Activated T-cell treated with anti-CD3 and anti-CD28 coated beads for 48 hours (primary cell): ENCODE data around the gene NELFA.

Source experiments
- DNase-seq: peaks from one replicate; pipeline ENCODE4 v3.0.0-alpha.2; 2020; ENCODE audit warnings: low read depth

The NELFA gene

GRCh38 chr4:1964971-1965370, 43.8 kb downstream of the NELFA start:
- no peak for DNase-seq

GRCh38 chr4:1964443-1964842, 44.3 kb downstream of the NELFA start:
- no peak for DNase-seq

DNA sequence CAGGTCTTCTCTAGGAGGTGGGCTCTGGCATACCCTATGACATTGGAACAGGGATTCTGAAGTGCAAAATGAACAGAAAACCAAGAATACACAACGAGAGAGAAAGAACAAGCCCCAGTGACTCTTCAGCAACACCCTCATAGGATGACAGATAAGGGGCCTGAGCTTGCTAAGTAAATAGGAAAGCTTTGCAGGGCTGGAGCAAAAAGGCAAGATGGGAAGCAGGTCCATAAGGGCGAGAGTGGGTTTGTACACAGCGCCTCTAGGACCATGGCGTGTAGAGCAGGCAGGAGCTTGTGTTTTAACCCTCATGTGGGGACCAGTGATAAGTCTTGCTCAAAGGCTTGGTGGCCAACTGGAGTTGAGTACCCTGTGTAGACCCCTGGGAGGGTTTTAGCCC, 45.8 kb downstream of the NELFA start:
- no peak for DNase-seq

DNA sequence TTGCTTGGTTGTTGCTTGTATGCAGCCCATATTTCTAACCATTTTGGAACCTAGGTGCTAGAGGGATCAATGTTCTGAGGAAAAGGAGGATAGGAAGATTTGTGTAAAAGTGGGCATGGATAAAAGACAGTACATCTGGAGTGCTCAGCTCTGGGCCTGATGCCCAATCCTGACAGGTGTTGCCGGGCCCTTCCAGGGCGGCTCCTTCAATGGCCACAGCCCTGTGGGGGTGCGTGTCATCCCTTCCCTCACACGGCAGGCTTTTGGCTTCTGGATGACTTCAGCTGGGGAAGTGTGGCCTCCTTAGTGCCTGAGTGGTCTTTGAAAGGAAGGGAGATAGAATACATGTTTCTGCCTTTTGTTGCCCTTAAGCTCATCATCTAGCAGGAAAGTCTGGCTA, 47.2 kb downstream of the NELFA start:
- DNase-seq = no peak

DNA sequence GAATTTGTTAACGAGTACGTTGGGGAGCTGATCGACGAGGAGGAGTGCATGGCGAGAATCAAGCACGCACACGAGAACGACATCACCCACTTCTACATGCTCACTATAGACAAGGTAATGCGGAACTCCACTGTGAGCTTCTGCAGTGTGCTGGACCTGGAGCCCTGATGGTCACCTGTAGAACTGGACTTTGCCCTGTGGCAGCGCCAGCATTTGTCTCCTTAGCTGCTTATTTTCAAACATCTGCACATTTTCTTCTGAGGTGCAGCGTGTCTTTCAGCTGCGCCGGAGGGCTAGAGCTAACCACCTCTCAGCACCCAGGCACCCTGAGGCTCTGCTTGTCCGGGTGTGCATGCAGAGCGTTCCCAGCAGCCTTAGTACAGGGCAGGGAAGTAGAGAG, 47.7 kb downstream of the NELFA start:
- DNase-seq = no peak

DNA sequence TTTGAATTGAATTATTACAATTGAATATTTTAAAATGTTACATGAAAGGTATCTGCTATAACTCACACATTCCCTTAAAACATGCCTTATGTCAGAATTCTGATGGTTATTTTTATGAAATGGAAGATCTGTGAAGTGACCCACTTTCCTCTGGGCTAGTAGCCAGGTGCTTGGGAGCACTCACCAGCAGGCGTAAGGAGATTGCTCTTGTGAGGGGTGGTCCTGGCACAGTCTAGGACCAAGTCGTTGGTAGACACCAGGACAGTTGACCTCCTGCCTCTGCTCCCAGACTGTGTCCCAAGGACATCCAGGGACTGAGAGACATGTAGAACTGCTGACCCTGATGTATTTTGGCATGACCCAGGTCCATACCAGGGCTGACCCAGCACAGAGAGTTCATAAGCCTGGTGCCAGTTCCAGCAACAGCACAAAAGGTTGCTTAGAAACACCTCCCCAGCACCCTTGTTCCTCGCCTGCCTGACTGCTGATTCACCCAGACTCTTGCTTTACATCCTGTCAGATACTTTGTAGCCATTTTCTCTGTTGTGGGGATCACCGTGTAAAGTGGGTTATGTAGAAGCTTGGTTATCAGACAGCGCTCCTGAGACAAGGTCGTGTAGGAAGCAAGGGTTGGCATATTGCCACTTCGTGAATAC, 48.5 kb downstream of the NELFA start:
- no peak for DNase-seq

- no peak for DNase-seq
Measured at GRCh38 chr4:1959104-1959384, 49.7 kb downstream of the NELFA start.

DNA sequence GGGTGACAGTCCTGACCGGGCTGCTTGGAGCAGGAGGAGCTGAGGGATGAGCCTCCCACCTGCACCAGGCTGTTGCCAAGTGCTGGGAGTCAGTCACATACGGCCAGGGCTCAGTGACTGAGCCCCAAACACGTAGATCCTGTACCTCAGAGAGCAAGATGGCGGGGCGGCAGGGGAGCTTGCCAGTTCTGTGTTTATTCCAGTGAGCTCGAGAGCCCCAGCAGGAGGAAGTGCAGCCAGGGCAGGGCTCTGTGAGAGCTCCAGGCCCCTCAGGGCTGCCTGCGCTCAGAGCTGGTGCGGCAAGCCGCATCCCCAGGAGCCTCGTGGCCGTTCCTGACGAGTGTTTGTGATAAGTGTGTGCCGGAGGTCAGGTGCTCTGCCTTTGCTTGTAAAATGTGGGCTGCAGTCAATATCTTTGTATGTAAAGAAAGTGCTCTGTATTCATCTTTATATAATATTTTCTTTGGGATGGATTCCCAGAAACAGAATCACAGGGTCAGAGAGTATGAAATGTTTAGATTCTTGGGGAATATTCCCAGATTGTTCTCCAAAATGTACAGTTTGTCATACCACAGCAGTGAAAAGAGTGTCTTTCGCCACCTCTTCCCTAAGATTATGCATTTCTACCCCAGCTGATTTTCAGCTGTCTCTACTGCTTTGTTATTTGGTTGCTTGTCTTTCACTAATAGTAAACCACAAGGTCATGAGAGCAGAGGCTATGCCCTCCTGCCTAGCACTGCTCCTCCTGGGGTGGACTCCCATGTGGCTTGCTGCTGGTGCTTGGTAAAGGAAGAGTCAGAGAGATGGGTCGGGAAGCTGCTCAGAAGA, 50.3 kb downstream of the NELFA start:
- no peak for DNase-seq

DNA sequence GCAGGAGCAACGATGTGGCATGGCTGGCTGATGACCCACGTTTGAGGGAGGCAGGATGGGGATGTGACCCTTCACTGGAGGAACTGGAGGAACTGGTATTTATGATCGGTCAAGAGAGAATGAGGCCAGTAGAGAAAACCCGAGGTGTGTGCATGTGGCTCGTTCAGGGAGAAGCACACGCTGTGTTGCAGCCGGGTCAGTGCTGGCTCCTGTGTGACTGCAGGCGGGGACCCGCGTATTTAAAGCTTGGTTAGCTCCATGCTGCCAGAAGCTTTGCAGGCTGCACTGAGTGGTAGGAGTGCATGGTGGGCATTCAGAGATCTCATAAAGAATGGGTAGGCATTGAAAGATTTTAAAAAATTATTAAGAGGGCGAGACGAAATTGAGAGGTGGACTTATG, 52.1 kb downstream of the NELFA start:
- DNase-seq = no peak

- no peak for DNase-seq
Measured at GRCh38 chr4:1953335-1953734, 55.4 kb downstream of the NELFA start.

GRCh38 chr4:1952719-1953118, 56.1 kb downstream of the NELFA start:
- no peak for DNase-seq

- no peak for DNase-seq
Measured at GRCh38 chr4:1952058-1952700, 56.6 kb downstream of the NELFA start.

- DNase-seq = no peak
Measured at GRCh38 chr4:1950369-1950768, 58.4 kb downstream of the NELFA start.

GRCh38 chr4:1948892-1949436, 59.8 kb downstream of the NELFA start:
- DNase-seq = no peak

DNA sequence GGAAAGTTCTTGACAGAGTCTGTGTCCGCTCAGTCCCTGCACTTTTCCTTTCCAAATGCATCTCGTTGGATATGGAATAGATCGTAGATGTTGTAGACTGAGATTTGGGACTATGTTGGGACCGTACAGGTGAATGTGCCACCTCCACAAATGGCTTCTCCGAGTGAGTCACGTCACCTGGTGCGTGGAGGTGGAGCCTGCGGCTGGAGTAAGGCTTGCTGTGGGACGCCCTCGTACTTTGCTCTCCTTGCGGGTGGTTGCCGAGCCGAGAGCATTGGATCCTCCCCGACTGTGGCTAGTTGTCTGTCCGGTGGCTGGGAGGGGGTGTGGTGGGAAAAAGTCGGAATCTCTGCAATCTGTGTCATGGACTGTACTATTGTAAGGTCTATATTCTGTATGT, 60.5 kb downstream of the NELFA start:
- DNase-seq = no peak

DNA sequence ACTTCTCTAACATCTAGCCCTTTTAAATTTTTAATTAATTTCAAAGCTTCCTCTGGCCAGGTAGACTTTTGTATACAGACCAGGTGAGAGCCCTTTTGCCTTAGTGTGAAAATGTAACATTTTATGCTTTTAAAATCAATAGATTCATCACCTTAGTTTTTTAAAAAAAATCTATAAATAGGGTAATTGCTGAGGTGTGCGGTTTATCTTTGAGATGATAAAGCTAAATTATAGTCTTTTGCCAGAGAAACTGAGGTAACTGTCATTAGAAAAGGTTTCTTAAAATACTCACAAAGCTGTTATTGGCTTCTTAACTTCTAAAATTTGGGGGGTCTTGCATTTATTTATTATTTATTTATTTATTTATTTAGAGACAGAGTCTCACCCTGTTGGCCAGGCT, 62.9 kb downstream of the NELFA start:
- DNase-seq = no peak

GRCh38 chr4:1945124-1945895, 63.5 kb downstream of the NELFA start:
- no peak for DNase-seq

GRCh38 chr4:1943928-1944327, 64.8 kb downstream of the NELFA start:
- DNase-seq = no peak

DNA sequence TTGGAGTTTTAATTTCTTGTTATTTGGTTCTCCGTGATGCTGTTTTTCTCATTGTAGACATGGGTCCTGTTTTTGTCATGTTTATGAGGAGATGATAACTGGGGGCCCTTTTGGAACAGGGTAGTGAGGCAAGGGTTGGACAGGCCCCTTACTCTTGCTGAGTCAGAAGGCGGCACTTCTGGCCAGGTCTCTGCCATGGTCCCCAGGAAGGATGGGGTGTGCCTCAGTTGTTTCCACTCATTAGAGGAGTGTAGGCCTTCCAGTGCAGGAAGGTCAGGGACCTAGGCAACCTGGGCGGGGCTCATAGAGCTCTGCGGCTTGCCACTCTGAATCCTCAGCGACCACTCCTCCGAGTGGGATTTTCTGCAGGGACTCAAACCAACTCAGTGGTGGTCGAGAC, 68.2 kb downstream of the NELFA start:
- DNase-seq = no peak

DNA sequence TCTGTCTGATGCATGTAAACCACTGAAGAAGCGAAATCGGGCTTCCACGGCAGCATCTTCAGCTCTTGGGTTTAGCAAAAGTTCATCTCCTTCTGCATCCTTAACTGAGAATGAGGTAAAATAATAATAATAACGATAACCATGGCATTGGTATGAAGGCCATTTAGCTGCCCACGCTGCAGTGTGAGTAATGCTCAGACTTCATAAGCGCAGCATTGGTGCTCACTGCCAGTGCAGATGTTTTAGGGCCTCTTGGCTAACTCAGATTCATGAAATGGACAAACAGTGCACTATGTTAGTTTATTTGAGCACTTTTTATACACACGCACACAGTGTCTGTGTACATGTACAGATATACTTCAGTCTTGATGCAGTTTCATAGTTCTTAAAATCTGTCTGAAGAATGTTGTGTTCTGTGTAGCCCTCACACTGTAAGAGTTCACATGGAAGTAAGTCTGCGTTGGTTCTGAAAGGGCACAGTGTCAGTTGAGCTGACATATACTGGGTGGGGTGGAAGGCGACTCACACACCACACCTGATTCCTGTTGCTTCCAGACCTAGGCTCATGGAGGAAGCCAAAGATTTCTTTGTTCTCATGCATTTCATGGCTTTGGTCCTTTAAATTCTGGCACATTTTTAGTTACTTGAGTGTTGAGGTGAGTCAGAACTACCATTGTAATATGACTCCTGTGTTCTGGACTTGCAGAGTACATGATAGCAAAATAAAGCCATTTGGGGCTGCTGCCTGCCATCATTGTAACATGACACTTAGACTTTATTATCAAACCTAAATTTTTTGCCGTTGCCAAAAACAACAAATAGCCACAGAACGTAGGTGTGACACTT, 68.9 kb downstream of the NELFA start:
- DNase-seq = no peak

DNA sequence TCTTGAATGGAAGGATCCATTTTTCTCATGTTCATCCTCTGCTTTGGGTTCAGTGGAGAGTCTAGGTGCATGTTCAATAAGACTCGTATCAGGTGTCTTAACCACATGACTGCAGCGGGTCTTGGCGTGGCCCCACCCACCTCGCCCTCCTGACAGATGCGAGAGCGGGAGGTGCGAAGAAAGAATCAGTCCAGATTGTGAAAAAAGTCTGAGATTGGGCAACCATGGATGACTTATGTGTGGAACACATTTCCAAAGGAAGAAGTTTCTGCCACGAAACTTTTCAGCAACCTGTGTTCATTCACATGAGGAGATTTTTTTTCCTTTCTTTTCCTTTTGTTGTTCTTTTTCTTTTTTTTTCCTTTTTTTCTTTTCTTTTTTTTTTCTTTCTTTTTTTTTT, 70.7 kb downstream of the NELFA start:
- DNase-seq = no peak

DNA sequence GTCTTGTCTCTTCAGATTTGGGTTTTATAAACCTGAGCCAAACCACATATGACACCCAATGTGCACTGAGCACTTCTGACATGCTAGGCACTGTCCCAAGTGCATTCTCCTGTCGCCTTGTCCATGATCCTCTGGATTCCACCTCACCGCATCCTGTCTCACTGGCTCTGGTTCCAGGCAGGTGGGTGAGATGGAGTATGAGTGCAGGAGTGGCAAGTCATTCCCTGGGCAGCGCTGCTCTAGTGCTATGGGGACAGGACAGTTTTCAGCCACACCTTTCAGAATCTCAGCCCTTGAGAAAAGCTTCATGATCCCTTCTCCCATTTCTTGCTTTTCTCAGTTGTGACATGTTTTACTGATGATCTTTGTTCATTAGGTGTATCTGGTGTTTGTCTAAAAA, 71.2 kb downstream of the NELFA start:
- no peak for DNase-seq
